CD14-positive monocyte (primary cell): ENCODE results near the gene DLD. TPM values are rescaled to one million over a fixed set of nuclear protein-coding genes. Genes with fewer than 3 reads are reported as not detected.

Source experiments
- DNase-seq, 3 donors: peaks; one replicate each; pipeline ENCODE4 v3.0.0-alpha.2; 2011 to 2022
- H2AFZ ChIP-seq: 2 replicates; pipeline ENCODE4 v1.6.0; 2012; ENCODE audit warnings: mild to moderate bottlenecking, low read depth, low read length, inconsistent platforms; ENCODE audit not compliant: insufficient read depth, poor library complexity, severe bottlenecking
- H3K27ac ChIP-seq, 2 donors: 1 replicate in 1 of 2; 2 replicates in 1 of 2; pipeline ENCODE4 v1.5.1; 2012 to 2013; ENCODE audit warnings: low read length in 2 of 2, control low read depth in 1 of 2, inconsistent platforms in 1 of 2, low read depth in 1 of 2, mild to moderate bottlenecking in 1 of 2
- H3K27me3 ChIP-seq, 2 donors: one replicate each; pipeline versions ENCODE4 v1.6.0 to v1.6.1; 2011 to 2013; ENCODE audit warnings: low read length in 2 of 2; ENCODE audit not compliant: control insufficient read depth in 2 of 2, insufficient read depth in 2 of 2
- H3K36me3 ChIP-seq, 2 donors: replicated peaks in 1 of 2; 1 replicate in 1 of 2; 2 replicates in 1 of 2; pipeline versions ENCODE4 v1.5.1 to v1.6.1; 2012 to 2013; ENCODE audit warnings: low read length in 2 of 2, control low read depth in 1 of 2, inconsistent platforms in 1 of 2, mild to moderate bottlenecking in 1 of 2; ENCODE audit not compliant: insufficient read depth in 2 of 2, control insufficient read depth in 1 of 2
- H3K4me1 ChIP-seq, 2 donors: 1 replicate in 1 of 2; 2 replicates in 1 of 2; pipeline versions ENCODE4 v1.5.1 to v1.6.1; 2012 to 2013; ENCODE audit warnings: low read length in 2 of 2, control low read depth in 1 of 2, inconsistent platforms in 1 of 2, mild to moderate bottlenecking in 1 of 2, moderate library complexity in 1 of 2; ENCODE audit not compliant: insufficient read depth in 2 of 2, control insufficient read depth in 1 of 2
- H3K4me2 ChIP-seq: replicated peaks from 2 replicates; pipeline ENCODE3; 2012; ENCODE audit warnings: low read length, moderate library complexity, mild to moderate bottlenecking; ENCODE audit not compliant: poor library complexity, severe bottlenecking; ENCODE audit errors: extremely low read depth
- H3K4me3 ChIP-seq, 3 experiments: fragments of 200-600 bp in 1 of 3; sonication (generic) in 1 of 3; replicated peaks in 1 of 3; 1 replicate in 2 of 3; 2 replicates in 1 of 3; pipeline ENCODE4 v1.5.1; 2011 to 2013; ENCODE audit warnings: low read length in 3 of 3, mild to moderate bottlenecking in 3 of 3, control low read depth in 2 of 3, low read depth in 2 of 3, inconsistent platforms in 1 of 3, moderate library complexity in 1 of 3
- H3K79me2 ChIP-seq: 2 replicates; pipeline ENCODE4 v1.6.0; 2012; ENCODE audit warnings: mild to moderate bottlenecking, control low read depth, inconsistent platforms, low read length, moderate library complexity; ENCODE audit not compliant: insufficient read depth
- H3K9ac ChIP-seq: 2 replicates; pipeline ENCODE4 v1.6.0; 2017; ENCODE audit warnings: low read length, mild to moderate bottlenecking; ENCODE audit not compliant: insufficient read depth, poor library complexity, severe bottlenecking
- H3K9me3 ChIP-seq, 2 donors: replicated peaks in 1 of 2; 1 replicate in 1 of 2; 2 replicates in 1 of 2; pipeline versions ENCODE4 v1.5.1 to v1.6.1; 2012 to 2013; ENCODE audit warnings: low read length in 2 of 2, control low read depth in 1 of 2; ENCODE audit not compliant: control insufficient read depth in 1 of 2, insufficient read depth in 1 of 2
- H4K20me1 ChIP-seq: 2 replicates; pipeline ENCODE4 v1.6.0; 2012; ENCODE audit warnings: mild to moderate bottlenecking, low read length, control low read depth, moderate library complexity; ENCODE audit not compliant: insufficient read depth
- H3K27ac Mint-ChIP-seq, 7 donors: one replicate each; pipeline ENCODE4 v1.8.0; 2020; ENCODE audit warnings: mild to moderate bottlenecking in 7 of 7, mixed read lengths in 7 of 7, moderate library complexity in 6 of 7, inconsistent platforms in 2 of 7
- H3K27me3 Mint-ChIP-seq, 3 donors: one replicate each; pipeline ENCODE4 v1.8.0; 2021 to 2022; ENCODE audit warnings: low read depth in 3 of 3, mild to moderate bottlenecking in 3 of 3, mixed read lengths in 3 of 3, moderate library complexity in 3 of 3, inconsistent platforms in 1 of 3
- H3K36me3 Mint-ChIP-seq, 2 donors: one replicate each; pipeline ENCODE4 v1.8.0; 2020; ENCODE audit warnings: mixed read lengths in 2 of 2, inconsistent platforms in 1 of 2, mild to moderate bottlenecking in 1 of 2
- H3K4me1 Mint-ChIP-seq: one replicate; pipeline ENCODE4 v1.8.0; 2020; ENCODE audit warnings: mild to moderate bottlenecking, mixed read lengths
- H3K4me3 Mint-ChIP-seq, 2 donors: one replicate each; pipeline ENCODE4 v1.8.0; 2020; ENCODE audit warnings: mild to moderate bottlenecking in 2 of 2, mixed read lengths in 2 of 2, moderate library complexity in 1 of 2
- H3K9me3 Mint-ChIP-seq, 7 donors: one replicate each; pipeline ENCODE4 v1.8.0; 2020 to 2022; ENCODE audit warnings: mixed read lengths in 7 of 7, mild to moderate bottlenecking in 6 of 7, moderate library complexity in 6 of 7, inconsistent platforms in 2 of 7
- WGBS: methylation state at CpG from one replicate; pipeline ENCODE4 v1.1.5; 2013; ENCODE audit warnings: missing lambda C conversion rate; ENCODE audit not compliant: insufficient coverage; 5-methylcytosine and 5-hydroxymethylcytosine counted together
- intact Hi-C, 2 donors: fragments of 100-400 bp; cut with micrococcal nuclease; formaldehyde crosslinking; loops; one replicate each; pipeline versions ENCODE4 v1.15.0 to v1.15.1; 2023
- polyA plus RNA-seq, 3 donors: library from polyadenylated mRNA; depleted of rRNA in 1 of 3; unstranded in 2 of 3; stranded (reverse) in 1 of 3; fragments of 300-500 nt in 2 of 3; fragments of >200 nt in 1 of 3; fragmentation: Illumina TruSeq in 2 of 3; gene quantifications; 1 replicate in 2 of 3; 2 replicates in 1 of 3; pipeline ENCODE4 v1.2.3, GENCODE V29; 2012 to 2021
- TF ChIP-seq, protein P1 (sequence below): fragments of 200-600 bp; IDR thresholded peaks from one replicate; pipeline ENCODE4 v1.8.0; 2022; ENCODE audit warnings: antibody characterized with exemption, mild to moderate bottlenecking

Gene DLD
- polyA plus RNA-seq, 3 donors = 54.5 to 73.6 (median 70.1) TPM

DNA sequence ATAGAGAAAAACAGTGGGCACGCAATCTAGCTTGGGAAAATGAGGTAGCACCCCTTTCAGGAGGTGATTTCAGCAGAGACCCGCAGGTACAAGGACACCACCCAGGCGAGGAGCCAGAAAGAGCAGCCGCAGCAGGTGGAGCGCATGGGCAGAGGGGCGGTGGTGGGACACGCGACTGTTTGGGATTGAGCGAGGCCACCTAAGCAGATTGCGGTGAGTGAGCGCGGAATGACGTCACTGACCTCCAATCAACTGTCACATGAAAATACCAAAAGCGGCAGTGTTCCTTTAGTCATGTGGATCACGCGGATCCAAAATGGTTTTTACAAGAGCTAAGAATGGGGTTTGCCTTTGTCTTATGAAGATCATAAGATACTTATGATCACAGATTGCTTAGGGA lies 47.8 kb upstream of the DLD start:
- peaks cover 2% of the 10 kb centered on the region for H3K4me1 Mint-ChIP-seq
- peaks cover 0 to 10% (median 3%) of the 10 kb centered on the region in 7 donors for H3K9me3 Mint-ChIP-seq
- no peak overlapping the region for H3K4me3 Mint-ChIP-seq
- DNase-seq = no peak
- H3K4me3 ChIP-seq = no peak overlapping the region
- H3K79me2 ChIP-seq = no peaks in the 10 kb centered on the region
- no peak overlapping the region for H3K27ac Mint-ChIP-seq
- H2AFZ ChIP-seq = no peak overlapping the region
- H3K27me3 ChIP-seq = no peaks in the 10 kb centered on the region
- H3K27me3 Mint-ChIP-seq = peaks cover 0 to 8% (median 0%) of the 10 kb centered on the region in 3 donors
- 99% methylated on average over 10 of the region's 16 CpGs for WGBS
- H3K9ac ChIP-seq = no peak overlapping the region
- H4K20me1 ChIP-seq = no peaks in the 10 kb centered on the region
- intact Hi-C loops = no loop called here
- H3K36me3 ChIP-seq = no peaks in the 10 kb centered on the region
- no peaks in the 10 kb centered on the region for H3K4me1 ChIP-seq
- no peak overlapping the region for H3K27ac ChIP-seq
- H3K36me3 Mint-ChIP-seq = no peaks in the 10 kb centered on the region
- TF ChIP-seq, protein P1, sequence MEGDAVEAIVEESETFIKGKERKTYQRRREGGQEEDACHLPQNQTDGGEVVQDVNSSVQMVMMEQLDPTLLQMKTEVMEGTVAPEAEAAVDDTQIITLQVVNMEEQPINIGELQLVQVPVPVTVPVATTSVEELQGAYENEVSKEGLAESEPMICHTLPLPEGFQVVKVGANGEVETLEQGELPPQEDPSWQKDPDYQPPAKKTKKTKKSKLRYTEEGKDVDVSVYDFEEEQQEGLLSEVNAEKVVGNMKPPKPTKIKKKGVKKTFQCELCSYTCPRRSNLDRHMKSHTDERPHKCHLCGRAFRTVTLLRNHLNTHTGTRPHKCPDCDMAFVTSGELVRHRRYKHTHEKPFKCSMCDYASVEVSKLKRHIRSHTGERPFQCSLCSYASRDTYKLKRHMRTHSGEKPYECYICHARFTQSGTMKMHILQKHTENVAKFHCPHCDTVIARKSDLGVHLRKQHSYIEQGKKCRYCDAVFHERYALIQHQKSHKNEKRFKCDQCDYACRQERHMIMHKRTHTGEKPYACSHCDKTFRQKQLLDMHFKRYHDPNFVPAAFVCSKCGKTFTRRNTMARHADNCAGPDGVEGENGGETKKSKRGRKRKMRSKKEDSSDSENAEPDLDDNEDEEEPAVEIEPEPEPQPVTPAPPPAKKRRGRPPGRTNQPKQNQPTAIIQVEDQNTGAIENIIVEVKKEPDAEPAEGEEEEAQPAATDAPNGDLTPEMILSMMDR = no peak
- no peaks in the 10 kb centered on the region for H3K9me3 ChIP-seq
- H3K4me2 ChIP-seq = no peak overlapping the region

DNA sequence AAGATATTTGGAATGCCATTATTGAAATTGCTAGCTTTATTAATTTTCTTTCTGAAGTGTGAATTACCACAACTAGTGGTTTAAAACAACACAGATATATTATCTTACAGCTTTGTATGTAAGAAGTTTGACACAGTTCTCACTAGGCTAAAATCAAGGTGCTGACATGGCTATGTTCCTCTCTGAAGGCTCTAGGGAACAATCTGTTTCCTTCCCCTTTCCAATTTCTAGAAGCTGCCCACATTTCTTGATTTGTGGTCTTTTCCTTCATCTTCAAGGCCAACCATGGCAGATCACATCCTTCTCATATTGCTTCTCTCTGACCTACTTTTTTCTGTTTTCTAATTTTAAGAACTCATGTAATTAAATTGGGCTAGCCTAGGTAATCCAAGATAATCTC lies 44.7 kb upstream of the DLD start:
- no peak overlapping the region for H3K27ac ChIP-seq
- no peaks in the 10 kb centered on the region for H3K36me3 ChIP-seq
- no peak overlapping the region for H3K4me3 Mint-ChIP-seq
- no peak overlapping the region for H3K9ac ChIP-seq
- H3K27me3 Mint-ChIP-seq = peaks cover 0 to 4% (median 3%) of the 10 kb centered on the region in 3 donors
- no peak overlapping the region for H2AFZ ChIP-seq
- no peak overlapping the region for H3K27ac Mint-ChIP-seq
- H3K9me3 ChIP-seq = peaks cover 0 to 2% of the 10 kb centered on the region in 2 donors
- H3K4me2 ChIP-seq = no peak overlapping the region
- H3K79me2 ChIP-seq = no peaks in the 10 kb centered on the region
- intact Hi-C loops = no loop called here
- TF ChIP-seq, protein P1 = no peak
- no peak overlapping the region for H3K4me3 ChIP-seq
- no peaks in the 10 kb centered on the region for H3K27me3 ChIP-seq
- peaks cover 0 to 9% (median 2%) of the 10 kb centered on the region in 7 donors for H3K9me3 Mint-ChIP-seq
- no peaks in the 10 kb centered on the region for H3K36me3 Mint-ChIP-seq
- no peak for DNase-seq
- no peaks in the 10 kb centered on the region for H4K20me1 ChIP-seq
- H3K4me1 ChIP-seq = no peaks in the 10 kb centered on the region
- peaks cover 2% of the 10 kb centered on the region for H3K4me1 Mint-ChIP-seq
